ENCODE data around the gene WHAMM.

DNA sequence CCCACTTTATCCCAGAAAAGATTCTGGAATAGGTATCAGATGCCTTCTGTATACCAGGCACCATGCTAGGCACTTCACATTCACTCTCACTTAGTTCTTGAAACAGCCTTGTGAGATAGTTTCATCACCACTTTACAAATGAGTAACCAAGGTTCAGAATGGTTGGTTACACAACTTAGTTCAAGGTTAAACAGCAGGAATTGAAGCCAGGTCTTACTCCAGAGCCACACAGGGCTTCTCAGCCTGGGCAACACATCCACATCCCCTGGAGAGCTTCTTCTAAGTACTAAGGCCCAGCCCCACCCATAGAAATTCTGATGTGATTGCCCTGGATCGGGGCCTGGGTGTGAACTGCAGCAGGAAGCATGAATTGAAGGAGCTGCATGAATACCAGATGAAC is 18.6 kb downstream of the WHAMM start:
- TF ChIP-seq EP300 (IDR thresholded peaks at IDR 0.05) = no peak
- TF ChIP-seq, protein P1, sequence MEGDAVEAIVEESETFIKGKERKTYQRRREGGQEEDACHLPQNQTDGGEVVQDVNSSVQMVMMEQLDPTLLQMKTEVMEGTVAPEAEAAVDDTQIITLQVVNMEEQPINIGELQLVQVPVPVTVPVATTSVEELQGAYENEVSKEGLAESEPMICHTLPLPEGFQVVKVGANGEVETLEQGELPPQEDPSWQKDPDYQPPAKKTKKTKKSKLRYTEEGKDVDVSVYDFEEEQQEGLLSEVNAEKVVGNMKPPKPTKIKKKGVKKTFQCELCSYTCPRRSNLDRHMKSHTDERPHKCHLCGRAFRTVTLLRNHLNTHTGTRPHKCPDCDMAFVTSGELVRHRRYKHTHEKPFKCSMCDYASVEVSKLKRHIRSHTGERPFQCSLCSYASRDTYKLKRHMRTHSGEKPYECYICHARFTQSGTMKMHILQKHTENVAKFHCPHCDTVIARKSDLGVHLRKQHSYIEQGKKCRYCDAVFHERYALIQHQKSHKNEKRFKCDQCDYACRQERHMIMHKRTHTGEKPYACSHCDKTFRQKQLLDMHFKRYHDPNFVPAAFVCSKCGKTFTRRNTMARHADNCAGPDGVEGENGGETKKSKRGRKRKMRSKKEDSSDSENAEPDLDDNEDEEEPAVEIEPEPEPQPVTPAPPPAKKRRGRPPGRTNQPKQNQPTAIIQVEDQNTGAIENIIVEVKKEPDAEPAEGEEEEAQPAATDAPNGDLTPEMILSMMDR (IDR thresholded peaks at IDR 0.05) = no peak
- TF ChIP-seq HDAC2 (IDR thresholded peaks at IDR 0.05) = no peak
